Calu3 (cell line): ENCODE measurements around the gene NASP. TPM values are rescaled to one million over a fixed set of nuclear protein-coding genes. Genes with fewer than 3 reads are reported as not detected.
A peak's percentile ranks its signal among the peaks of the same experiment; 100 is the strongest.

Experiments
- BruUV-seq: library from RNA; stranded (reverse); fragments of 400-500 nt; replicated peaks from 2 replicates; lab custom pipeline; 2021; lab: Mats Ljungman, UMichigan
- CTCF ChIA-PET: fragments of 300-600 bp; sonication (Branson Sonifier 250); formaldehyde crosslinking; loops from one replicate; lab custom pipeline; 2022; ENCODE audit warnings: antibody characterized with exemption; lab: Charles Lee
- DNase-seq: peaks from one replicate; pipeline ENCODE4 v3.0.0; 2022
- H3K27ac Mint-ChIP-seq: one replicate; pipeline ENCODE4 v1.8.0; 2022; ENCODE audit warnings: mixed read lengths; ENCODE audit not compliant: unreplicated experiment
- H3K27me3 Mint-ChIP-seq: one replicate; pipeline ENCODE4 v1.8.0; 2022; ENCODE audit warnings: mixed read lengths; ENCODE audit not compliant: unreplicated experiment
- H3K36me3 Mint-ChIP-seq: one replicate; pipeline ENCODE4 v1.8.0; 2022; ENCODE audit warnings: mild to moderate bottlenecking, moderate library complexity, mixed read lengths; ENCODE audit not compliant: insufficient read depth, unreplicated experiment
- H3K4me1 Mint-ChIP-seq: one replicate; pipeline ENCODE4 v1.8.0; 2022; ENCODE audit warnings: mild to moderate bottlenecking, low read depth, mixed read lengths; ENCODE audit not compliant: unreplicated experiment
- H3K4me3 Mint-ChIP-seq: one replicate; pipeline ENCODE4 v1.8.0; 2022; ENCODE audit warnings: mild to moderate bottlenecking, low read depth, moderate library complexity, mixed read lengths; ENCODE audit not compliant: unreplicated experiment
- H3K9me3 Mint-ChIP-seq: one replicate; pipeline ENCODE4 v1.8.0; 2022; ENCODE audit warnings: low read depth, mixed read lengths; ENCODE audit not compliant: unreplicated experiment
- CTCF ChIP-seq: fragments of 200-600 bp; IDR thresholded peaks from one replicate; pipeline ENCODE4 v1.8.0; 2022; ENCODE audit warnings: antibody characterized with exemption; ENCODE audit not compliant: unreplicated experiment
- intact Hi-C: fragments of 100-400 bp; cut with micrococcal nuclease; formaldehyde crosslinking; loops from one replicate; pipeline ENCODE4 v1.10.0; 2022; ENCODE audit not compliant: unreplicated experiment
- total RNA-seq: library from RNA; stranded (reverse); gene quantifications from 2 replicates; pipeline ENCODE4 v1.2.3, GENCODE V29; 2022

The NASP gene
- total RNA-seq, 1 experiment from 2014 or later = 185 TPM

- no peaks in the 10 kb centered on the region for H3K9me3 Mint-ChIP-seq
- no peak overlapping the region for H3K4me3 Mint-ChIP-seq
- H3K4me1 Mint-ChIP-seq = no peaks in the 10 kb centered on the region
- CTCF ChIA-PET = interaction anchor here (0.6 to 2.8 kb wide), 7 partner anchors 13 to 213 kb away, joined by 3 to 8 read pairs (median 4); partner anchors contain the start of genes AKR1A1, CCDC163 and MMACHC
- intact Hi-C loops = no loop called here
- H3K27ac Mint-ChIP-seq = no peak overlapping the region
- H3K27me3 Mint-ChIP-seq = no peaks in the 10 kb centered on the region
- no peak for DNase-seq
- no peak for TF ChIP-seq CTCF
- no TSS peak for BruUV-seq
- H3K36me3 Mint-ChIP-seq = peaks cover 32% of the 10 kb centered on the region
Measured at GRCh38 chr1:45569571-45569961, 14.3 kb upstream of the NASP start.

- CTCF ChIA-PET = interaction anchor here (0.6 to 2.8 kb wide), 6 partner anchors 13 to 213 kb away, joined by 3 to 8 read pairs (median 4); partner anchors contain the start of genes AKR1A1, CCDC163 and MMACHC
- no TSS peak for BruUV-seq
- H3K36me3 Mint-ChIP-seq = peaks cover 32% of the 10 kb centered on the region
- H3K4me3 Mint-ChIP-seq = no peak overlapping the region
- peak; percentile 92 for TF ChIP-seq CTCF
- H3K9me3 Mint-ChIP-seq = no peaks in the 10 kb centered on the region
- peak; percentile 67 for DNase-seq
- H3K4me1 Mint-ChIP-seq = no peaks in the 10 kb centered on the region
- intact Hi-C loops = loop anchor here (1.0 to 5.0 kb wide), 2 partner anchors 58 to 208 kb away; no protein-coding TSS in a partner anchor
- H3K27ac Mint-ChIP-seq = no peak overlapping the region
- no peaks in the 10 kb centered on the region for H3K27me3 Mint-ChIP-seq
Measured at GRCh38 chr1:45569962-45570581, 13.8 kb upstream of the NASP start.

- no peaks in the 10 kb centered on the region for H3K27me3 Mint-ChIP-seq
- BruUV-seq = no TSS peak
- intact Hi-C loops = loop anchor here (1.0 to 5.0 kb wide), 2 partner anchors 58 to 208 kb away; no protein-coding TSS in a partner anchor
- H3K9me3 Mint-ChIP-seq = no peaks in the 10 kb centered on the region
- H3K27ac Mint-ChIP-seq = no peak overlapping the region
- CTCF ChIA-PET = interaction anchor here (1.4 to 1.9 kb wide), 2 partner anchors 12 to 20 kb away, joined by 3 to 8 read pairs; partner anchors contain the start of gene AKR1A1
- no peak for TF ChIP-seq CTCF
- no peak overlapping the region for H3K4me3 Mint-ChIP-seq
- no peak for DNase-seq
- peaks cover 31% of the 10 kb centered on the region for H3K36me3 Mint-ChIP-seq
- H3K4me1 Mint-ChIP-seq = no peaks in the 10 kb centered on the region
Measured at GRCh38 chr1:45570631-45571030, 13.2 kb upstream of the NASP start.

- CTCF ChIA-PET = no interaction called here
- no peaks in the 10 kb centered on the region for H3K27me3 Mint-ChIP-seq
- H3K36me3 Mint-ChIP-seq = peaks cover 10% of the 10 kb centered on the region
- intact Hi-C loops = loop anchor here (5.0 kb wide), 1 partner anchor 211 kb away; no protein-coding TSS in a partner anchor
- H3K4me1 Mint-ChIP-seq = no peaks in the 10 kb centered on the region
- no TSS peak for BruUV-seq
- H3K27ac Mint-ChIP-seq = no peak overlapping the region
- no peaks in the 10 kb centered on the region for H3K9me3 Mint-ChIP-seq
- no peak overlapping the region for H3K4me3 Mint-ChIP-seq
- TF ChIP-seq CTCF = no peak
- DNase-seq = no peak
Measured at GRCh38 chr1:45573231-45573804, 10.5 kb upstream of the NASP start.
